ENCODE data around the gene NPTX1.

The NPTX1 gene

DNA sequence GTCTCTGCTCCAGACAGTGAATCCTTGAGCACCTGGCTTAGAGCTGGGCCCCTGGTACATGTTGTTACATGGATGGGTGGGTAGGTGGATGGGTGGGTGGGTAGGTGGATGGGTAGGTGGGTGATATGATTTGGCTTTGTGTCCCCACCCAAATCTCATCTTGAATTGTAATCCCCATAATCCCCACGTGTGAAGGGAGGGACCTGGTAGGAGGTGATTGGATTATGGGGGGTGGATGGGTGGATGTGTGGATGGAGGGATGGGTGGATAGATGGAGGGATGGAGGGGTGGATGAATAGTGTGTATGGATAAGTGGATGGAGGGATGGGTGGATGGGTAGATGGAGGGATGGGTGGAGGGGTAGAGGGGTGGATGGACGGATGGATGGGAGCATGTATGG, 26.6 kb upstream of the NPTX1 start:
- DNase-seq: no peak

DNA sequence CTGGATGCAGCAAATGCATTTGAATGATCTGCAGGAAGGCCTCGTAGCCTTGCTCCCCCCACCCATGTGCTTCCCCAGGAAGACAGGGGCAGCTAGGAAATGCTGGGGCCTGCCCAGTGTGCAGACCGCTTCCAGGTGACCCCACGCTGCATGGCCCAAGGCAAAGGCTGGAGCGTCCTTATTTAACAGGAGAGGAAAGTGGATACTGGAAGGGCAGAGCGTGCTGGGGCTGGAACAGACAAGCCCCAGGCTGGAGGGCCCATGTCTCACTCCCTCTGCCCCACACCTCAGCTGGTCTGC, 26.1 kb upstream of the NPTX1 start:
- no peak for DNase-seq

DNA sequence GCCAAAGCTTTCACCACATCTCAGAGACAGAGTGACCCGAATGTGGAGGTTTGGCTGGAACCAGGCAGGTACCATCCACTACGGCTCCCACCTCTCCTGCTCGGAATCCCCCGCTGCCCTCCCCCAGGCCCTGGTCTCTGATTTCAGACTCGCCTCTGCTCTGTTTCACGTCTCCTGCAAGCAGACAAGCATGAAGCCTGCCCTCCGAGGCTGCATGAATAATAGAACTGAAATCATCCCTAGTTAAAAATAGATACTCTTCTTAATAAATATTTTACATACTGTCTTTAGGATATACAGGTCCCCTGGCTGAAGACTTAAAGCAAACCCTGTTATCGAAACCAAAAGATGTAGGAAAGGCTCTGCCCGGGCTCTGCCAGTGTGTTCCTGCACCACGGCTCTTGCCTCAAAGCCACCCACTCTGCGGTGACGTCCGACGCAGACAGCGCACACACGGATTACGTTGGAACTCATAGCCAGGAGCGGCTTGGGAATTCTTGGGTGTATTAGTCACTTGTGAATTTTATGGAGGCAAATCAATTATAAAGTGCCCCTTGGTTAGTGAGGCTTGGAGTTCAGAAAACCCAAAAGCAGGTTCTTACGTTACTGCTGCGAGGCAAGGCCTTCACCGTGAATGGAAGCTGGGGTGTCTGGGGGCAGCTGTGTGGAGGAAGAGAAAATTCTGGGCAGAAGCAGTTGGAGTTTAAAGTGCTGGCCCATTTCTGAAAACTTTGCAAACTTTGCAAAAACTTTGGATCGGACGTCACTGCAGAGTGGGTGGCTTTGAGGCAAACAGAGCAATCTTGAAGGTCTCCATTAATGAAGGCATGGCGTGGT, 25.6 kb upstream of the NPTX1 start:
- DNase-seq: no peak

DNA sequence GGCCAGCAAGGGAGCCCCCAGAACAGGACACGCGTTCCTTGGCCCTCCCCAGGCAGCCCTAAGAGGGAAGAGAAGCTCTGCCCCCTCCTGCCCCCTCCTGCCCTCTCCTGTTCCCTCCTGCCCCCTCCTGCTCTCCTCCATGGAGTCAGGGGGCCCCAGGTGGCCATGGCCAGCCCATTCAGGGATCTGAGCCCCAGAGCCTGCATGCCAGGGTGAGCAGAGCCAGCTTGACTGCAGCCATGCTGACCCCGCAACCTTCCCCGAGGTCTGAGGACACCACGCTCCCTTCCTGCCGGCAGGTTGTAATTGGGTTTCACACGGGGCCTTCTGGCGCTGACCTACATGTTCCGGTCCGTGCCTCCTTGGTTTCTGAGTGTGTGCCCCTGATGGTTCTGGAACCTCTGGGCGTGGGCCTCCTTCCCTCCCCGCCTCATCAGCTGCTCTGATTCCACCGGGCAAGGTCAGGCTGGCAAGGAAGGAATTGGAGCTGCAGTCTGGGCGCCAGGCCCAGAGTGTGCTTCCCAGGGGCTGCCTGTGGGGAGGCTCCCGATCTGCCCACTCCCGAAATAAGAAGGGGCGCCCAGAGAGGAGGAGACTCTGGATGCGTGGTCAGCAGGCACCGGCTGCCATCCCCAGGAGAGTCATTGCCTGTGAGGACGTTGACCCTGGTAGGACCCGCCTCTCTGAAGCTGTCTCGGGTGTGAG, 23.7 kb upstream of the NPTX1 start:
- DNase-seq: no peak

DNA sequence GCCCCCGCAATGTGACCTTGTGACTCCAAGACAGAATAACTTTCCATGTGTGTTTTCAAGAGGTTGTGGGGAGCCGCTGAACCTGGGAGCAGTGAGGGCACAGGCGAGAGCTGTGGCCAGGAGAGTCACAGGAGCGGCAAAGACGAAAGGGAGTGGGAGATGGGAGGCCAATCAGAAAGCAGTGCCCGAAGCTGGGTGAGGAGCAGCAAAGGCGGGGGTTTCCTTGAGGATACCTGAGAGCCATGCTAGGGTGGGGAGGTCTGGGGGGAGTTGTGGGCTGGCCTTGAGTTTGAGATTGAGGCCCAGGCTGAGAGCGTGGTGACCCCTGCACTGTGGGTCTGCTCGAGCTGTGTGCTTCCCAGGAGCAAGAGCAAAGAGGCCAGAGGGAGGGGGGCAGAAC, 23.2 kb upstream of the NPTX1 start:
- DNase-seq: no peak

DNA sequence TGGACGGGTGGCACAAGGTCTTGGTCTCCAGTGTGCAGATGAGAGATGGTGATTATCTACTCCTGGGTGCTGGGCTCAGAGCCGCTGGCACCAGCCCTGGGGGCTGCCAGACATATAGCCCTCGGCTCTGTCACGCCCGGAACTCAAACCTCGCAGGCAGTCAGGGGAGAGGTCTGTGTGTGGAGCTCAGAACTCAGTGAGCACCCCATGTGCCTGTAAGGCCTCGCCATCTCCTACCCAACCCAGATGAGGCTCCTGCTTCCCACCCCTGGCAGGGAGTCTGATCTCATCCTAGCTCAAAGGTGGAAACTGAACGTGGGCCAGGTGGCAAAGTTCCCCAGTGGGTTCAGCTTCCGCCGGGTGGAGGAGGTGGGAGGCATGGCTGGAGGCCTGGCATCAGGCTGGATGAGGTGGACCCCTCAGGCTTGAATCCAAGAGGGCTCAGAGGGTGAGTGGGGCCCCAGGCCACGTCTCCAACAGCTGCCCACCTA, 22.6 kb upstream of the NPTX1 start:
- DNase-seq: no peak

DNA sequence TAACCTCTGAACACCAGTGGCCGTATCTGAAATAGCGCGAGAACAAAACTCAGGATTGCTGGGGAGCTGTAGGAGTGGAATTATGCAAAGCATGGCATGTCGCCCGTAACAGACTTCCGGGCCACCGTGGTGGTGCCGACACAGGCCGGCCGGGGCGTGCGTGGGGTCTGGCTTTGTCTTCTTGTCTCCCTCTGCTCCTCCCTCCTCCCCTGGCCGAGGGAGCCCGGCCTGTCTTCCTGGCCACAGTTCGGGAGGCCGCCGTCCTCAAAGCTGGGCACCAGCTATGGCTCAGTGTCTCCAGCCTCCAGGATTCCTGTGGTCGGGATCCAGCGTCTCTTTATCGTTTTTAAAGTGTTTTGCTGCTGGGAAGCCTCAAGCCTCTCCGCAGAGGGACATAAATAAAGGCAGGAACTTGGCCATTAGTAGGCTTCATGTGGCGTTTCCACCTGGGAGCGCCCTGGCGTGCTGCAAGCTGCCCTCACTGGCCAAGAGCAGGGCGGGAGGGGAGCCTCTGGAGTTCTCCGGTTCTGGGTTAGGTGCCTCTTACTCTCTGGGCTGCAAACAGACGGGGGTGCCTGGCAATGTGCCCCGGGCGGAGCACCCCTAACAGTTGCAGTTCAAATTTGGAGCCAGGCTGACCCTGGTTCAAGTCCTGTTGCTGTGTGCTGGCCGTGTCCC, 22.0 kb upstream of the NPTX1 start:
- DNase-seq: no peak

DNA sequence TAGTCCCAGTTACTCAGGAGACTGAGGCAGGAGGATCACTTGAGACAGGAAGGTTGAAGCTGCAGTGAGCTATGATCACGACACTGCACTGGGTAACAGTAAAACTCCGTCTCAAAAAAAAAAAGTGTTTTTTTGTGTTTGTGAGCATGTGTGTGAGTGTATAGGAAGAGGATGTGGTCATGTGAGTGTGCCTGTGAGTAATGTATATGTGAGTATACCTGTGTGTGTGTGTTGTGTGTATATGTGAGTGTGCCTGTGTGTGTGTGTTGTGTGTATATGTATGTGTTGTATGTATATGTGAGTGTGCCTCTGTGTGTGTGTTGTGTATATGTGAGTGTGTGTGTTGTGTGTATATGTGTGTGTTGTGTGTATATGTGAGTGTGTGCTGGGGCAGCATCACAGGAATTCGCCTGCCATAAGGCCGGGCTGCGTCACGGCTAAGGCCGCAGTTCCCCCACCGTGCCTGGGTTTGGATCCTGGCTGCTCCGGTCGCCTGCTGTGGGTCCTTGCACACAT, 21.4 kb upstream of the NPTX1 start:
- DNase-seq: no peak

DNA sequence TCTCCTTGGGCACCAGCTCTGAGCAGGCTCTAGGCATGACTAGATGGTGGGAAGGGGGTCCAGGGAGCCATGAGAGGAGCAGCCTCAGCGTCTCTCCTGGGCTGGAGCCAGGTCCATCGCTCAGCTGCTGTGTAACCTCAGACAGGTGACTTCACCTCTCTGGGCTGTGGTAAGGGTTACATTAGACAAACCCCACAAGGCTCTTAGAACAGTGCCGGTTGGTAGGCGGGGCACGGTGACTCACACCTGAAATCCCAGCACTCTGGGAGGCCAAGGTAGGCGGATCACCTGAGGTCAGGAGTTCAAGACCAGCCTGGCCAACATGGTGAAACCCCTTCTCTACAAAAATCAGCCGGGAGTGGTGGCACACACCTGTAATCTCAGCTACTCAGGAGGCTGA, 18.1 kb upstream of the NPTX1 start:
- DNase-seq: no peak

DNA sequence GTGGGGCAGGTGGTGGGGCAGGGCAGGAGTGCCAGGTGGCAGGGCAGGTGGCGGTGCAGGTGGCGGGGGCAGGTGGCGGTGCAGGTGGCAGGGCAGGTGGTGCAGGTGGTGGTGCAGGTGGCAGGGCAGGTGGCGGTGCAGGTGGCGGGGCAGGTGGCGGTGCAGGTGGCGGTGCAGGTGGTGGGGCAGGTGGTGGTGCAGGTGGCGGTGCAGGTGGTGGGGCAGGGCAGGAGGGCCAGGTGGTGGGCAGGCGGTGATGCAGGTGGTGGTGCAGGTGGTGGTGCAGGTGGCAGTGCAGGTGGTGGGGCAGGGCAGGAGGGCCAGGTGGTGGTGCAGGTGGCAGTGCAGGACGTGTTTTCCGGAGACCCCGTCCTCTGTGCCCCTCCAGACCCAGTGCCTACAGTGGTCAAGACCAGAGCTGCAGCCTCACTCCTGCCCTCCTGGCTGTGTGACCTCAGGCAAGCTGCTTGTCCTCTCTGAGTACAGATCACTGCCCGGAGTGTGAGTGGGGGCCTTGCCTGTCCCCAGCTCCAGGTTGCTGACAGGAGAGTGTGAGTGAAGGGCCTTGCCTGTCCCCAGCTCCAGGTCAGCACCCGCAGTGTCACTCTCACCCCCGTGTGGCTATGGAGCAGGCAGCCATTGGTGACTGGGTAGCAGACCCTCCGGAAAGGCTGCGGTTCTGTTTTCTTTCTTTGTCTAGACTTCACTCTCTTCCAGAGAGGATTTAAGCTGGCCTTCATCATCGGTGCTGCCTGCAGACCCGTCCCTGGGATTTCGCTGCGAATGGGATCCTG, 16.1 kb upstream of the NPTX1 start:
- no peak for DNase-seq

DNA sequence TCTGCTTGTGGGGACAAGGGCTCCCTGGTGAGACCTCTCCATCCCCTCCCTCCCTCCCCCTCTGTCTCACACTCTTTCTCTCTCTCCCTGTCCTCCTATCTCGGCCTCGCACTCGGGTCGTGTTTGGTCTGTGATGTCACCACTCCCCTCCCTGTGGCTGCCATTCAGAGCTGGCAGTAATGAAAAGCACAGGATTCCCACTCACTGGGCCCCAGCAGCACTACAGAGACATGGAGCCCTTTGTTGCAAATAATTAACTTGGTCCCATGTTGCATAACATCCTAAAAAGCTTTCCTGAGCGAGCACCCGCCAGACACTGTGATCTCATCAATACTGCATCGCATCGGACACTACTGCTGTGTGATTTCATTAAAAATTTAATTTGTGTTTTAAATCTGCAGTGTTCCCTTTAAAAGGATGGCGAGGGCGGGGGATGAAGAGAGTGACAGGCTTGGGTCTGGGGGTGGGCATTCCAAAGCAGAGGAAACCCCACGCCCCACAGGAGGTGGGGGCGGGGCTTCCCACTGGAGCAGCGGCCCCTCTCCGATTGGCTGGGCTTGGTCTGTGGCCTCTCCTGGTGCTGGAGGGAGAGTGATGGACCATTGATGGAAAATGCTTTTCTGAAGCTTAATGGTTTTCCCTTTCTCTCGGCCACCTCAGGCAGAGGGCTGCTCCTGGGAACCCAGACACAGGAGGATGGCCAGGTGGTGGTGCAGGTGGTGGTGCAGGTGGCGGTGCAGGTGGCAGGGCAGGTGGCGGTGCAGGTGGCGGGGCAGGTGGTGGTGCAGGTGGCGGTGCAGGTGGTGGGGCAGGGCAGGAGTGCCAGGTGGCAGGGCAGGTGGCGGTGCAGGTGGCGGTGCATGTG, 15.3 kb upstream of the NPTX1 start:
- DNase-seq: no peak

DNA sequence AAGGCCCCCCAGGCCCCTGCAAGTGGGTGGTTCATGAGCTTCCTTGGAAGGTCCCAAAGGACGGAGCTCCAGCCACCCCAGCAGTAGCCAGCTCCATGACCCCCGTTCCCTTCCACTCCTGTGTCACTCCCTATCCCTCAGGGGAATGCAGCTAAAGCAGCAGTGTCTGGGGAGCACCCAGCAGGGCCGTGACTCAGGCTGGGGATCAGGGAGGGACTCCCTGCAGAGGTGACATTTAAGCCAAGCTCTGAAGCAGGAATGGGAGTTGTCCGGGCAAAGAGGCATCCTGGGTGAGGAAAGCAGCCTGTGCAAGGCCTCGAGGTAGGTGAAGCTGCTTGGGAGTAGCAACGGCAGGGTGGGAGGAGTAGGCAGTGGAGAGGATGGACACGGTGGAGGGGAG, 11.1 kb upstream of the NPTX1 start:
- no peak for DNase-seq

DNA sequence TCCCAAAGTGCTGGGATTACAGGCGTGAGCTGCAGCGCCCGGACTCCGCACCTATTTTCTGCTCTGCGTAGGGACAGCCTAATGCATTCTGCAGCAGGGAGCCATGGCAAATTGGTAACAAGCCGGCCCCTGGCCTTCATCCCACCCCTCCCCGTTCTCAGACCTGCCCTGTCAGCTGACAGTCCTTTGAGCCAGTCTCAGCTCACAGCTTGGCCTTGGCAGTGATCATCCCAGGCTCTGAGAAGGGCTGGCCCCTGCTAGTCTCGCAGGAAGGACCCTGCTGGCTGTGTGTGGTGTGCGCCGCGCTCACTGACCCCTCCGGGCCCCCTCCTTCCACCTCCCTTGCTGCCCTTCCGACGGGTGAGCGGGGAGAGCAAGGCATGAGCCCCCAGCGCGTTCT, 10.3 kb upstream of the NPTX1 start:
- no peak for DNase-seq

DNA sequence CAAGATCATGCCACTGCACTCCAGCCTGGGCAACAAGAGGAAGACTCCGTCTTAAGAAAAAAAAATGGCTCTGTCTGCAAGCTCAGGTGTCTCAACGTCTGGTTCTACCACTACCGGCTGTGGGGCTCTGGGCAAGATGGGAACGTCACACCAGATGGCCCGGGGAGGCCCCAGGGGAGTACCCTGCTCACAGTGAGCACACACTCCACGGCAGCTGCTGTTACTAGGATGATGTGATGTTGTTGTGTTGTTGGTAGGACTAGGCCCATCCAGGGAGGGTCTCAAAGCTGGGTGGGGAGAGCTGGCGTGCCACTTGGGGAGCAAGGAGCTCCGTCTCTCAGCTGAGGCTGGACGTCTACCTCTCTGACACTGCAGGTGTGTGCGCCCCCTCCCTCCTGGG, 9.4 kb upstream of the NPTX1 start:
- DNase-seq: no peak

DNA sequence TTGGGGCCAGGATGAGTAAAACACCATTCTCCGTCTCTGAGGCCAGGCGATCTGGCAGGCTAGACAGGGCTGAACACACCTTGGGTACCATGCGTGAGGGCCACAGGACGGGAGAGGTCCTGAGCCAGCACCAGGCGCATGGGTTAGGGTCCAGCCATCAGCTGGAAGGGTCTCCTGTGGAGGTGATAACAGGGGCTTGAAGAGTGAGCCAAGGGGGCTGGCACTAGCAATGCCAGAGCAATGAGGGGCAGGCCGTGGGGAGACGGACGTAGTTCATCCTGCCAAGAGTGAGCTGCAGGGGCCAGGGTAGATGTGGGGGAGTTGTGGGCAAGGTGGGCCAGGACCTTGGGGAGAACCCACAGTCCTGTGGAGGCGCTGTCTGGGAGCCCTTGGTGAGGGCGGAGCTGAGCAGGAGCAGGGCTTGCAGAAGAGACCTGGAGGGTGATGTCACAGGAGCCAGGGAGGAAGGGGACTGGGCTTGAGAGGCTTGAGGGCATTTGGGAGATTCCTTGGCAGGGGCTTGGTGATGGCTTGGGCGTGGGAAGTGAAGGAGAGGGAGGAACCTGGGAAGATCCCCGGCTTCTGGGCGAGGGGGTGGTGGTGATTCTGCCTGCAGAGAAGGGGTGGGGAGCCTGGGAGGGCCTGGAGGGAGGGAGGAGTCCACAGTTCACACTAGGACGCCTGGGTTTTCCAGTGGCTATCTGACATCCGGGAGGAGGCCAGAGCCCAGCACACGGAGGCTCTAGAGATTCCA, 6.3 kb upstream of the NPTX1 start:
- no peak for DNase-seq

DNA sequence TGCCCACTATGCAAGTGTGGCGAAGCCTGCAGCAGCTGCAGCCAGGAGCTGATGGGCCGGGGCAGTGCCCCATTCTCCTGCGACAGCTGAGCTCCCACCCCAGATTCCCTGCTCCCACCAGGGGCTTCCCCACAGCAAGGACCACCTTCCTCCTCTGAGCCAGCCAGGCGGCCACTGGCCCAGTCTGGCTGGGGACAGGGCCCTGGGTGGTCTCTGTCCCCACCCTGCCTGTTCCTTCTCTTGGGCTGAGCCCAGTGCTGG, 5.6 kb upstream of the NPTX1 start:
- no peak for DNase-seq

DNA sequence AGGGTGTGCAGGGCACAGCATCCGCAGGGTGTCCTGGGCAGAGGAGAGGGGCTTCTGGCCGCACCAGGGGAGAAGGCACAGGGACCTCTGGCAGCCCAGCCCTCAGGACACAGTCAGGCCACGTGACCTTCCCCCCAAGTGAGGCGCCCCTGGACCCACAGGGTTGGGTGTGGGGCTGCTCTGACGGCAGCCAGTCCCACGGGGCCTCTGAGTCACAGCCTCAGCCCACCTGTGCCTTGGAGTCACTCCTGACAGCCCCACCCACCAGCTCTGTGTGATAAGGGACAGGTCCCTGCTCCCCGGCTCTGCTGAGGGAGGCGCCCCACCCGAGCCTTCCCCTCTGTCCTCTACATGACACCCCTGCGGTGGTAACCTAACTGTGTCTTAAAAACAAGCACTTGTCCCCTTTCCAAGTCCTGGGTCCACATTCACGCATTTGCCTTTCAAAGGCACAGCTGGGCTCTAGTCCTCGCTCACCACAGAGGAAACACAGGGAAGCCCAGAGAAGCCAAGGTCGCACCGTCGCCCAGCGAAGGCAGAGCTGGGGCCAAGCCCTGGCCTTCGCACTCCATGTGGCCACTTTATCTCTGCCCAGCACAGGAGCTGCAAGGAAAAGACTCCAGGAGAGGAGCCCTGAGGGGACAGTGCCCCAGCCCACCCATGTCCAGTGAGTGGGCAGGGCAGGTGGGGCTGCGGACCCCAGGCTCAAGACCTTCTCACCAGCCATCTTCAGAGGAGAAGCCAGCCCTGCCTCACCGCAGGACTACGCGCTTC, 5.1 kb upstream of the NPTX1 start:
- DNase-seq: no peak

DNA sequence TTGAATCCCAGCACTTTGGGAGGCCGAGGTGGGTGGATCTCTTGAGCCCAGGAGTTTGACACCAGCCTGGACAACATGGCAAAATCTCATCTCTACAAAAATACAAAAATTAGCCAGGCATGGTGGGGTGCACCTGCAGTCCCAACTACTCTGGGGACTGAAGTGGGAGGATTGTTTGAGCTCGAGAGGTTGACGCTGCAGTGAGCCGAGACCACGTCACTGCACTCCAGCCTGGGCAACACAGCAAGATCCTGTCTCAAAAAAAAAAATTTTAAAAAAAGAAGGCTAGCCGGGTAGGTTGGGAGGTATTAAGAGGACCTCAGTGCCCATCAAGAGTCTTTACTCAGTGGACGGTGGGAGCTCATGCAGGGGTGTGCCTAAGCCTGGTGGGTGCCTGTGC, 3.8 kb upstream of the NPTX1 start:
- no peak for DNase-seq

DNA sequence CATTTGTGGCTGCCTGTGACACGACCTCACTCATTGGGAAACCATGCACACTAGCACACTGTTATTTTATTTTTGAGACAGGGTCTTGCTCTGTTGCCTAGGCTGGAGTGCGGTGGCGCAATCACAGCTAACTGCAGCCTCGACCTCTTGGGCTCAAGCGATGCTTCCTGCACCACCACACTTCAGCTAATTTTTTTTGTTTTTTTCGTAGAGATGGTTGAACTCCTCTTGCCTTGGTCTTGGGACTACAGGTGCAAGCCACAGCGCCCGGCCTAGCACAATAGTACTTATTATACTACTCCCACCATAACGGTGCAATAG, 2.8 kb upstream of the NPTX1 start:
- no peak for DNase-seq

DNA sequence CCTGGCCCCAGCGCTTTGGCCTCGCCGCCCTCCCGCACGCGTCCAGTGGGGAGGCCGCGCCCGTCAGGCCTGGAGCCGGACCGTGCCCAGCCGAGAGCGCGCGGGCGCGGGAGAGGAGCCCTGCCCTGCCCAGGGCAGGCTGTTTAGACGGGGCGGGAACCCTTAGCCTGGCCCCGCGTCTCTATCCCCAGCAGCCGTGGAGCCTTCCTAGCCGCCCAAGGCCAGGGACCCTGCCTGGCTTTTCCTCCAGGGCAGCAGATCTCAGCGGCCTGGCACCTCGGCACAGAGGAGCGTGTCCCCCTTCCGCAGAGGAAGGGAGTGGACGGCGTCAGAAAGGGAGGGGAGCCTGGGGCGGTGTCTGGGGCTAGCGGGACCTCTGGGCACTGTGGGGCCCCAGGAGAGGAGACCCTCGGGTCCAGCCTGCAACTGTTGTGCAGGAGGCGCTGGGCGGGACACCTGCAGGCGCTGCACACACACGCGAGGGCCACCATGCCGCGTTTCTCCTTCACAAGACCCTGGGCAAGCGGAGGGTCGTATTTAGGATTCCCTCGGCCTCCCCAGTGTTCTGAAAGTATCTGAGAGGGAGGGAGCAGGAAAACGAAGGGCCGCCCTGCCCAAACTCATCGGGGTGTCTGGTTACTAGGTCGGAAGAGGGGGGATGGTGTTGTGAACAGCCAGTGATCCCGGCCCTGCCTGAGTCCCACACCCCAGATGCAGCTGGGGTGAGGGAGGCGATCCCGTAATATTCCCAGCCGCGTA, 2.3 kb upstream of the NPTX1 start:
- DNase-seq: no peak
